Measurements from ENCODE around the gene OR12D3. TPM values are rescaled to one million over a fixed set of nuclear protein-coding genes. Genes with fewer than 3 reads are reported as not detected.

OR12D3 gene
- total RNA-seq, 1 experiment from 2014 or later: not detected

- CTCF ChIA-PET: no interaction called here
These were observed 42.4 kb downstream of the OR12D3 start for GRCh38 chr6:29332676-29333075.

GRCh38 chr6:29325777-29326176, 49.3 kb downstream of the OR12D3 start:
- intact Hi-C loops (cut with micrococcal nuclease; ENCODE audit: unreplicated experiment): no loop called here
- CTCF ChIA-PET: no interaction called here
- no TSS peak for BruUV-seq (replicated peaks)
- H3K4me3 Mint-ChIP-seq (ENCODE audit: low read depth, unreplicated experiment): no peak overlapping the region
- no peak for DNase-seq
- TF ChIP-seq CTCF (IDR thresholded peaks at IDR 0.05; ENCODE audit: unreplicated experiment): no peak
- H3K27ac Mint-ChIP-seq (ENCODE audit: unreplicated experiment): no peak overlapping the region
- H3K36me3 Mint-ChIP-seq (ENCODE audit: insufficient read depth, unreplicated experiment): no peaks in the 10 kb centered on the region
- peaks cover 5% of the 10 kb centered on the region for H3K9me3 Mint-ChIP-seq (ENCODE audit: low read depth, unreplicated experiment)
- H3K27me3 Mint-ChIP-seq (ENCODE audit: unreplicated experiment): no peaks in the 10 kb centered on the region
- no peaks in the 10 kb centered on the region for H3K4me1 Mint-ChIP-seq (ENCODE audit: low read depth, unreplicated experiment)

More at GRCh38 chr6:29332676-29333075, 42.4 kb downstream of the OR12D3 start:
- no peak overlapping the region for H3K27ac Mint-ChIP-seq (ENCODE audit: unreplicated experiment)
- no peak overlapping the region for H3K4me3 Mint-ChIP-seq (ENCODE audit: low read depth, unreplicated experiment)
- no peaks in the 10 kb centered on the region for H3K27me3 Mint-ChIP-seq (ENCODE audit: unreplicated experiment)
- no peak for TF ChIP-seq CTCF (IDR thresholded peaks at IDR 0.05; ENCODE audit: unreplicated experiment)
- H3K9me3 Mint-ChIP-seq (ENCODE audit: low read depth, unreplicated experiment): peaks cover 6% of the 10 kb centered on the region
- intact Hi-C loops (cut with micrococcal nuclease; ENCODE audit: unreplicated experiment): no loop called here
- no peaks in the 10 kb centered on the region for H3K4me1 Mint-ChIP-seq (ENCODE audit: low read depth, unreplicated experiment)
- BruUV-seq (replicated peaks): no TSS peak
- H3K36me3 Mint-ChIP-seq (ENCODE audit: insufficient read depth, unreplicated experiment): no peaks in the 10 kb centered on the region
- DNase-seq: no peak

Other genes starting within 250 kb of the OR12D3 start
- gene OR2J2, start 204.4 kb downstream of the OR12D3 start, total RNA-seq (2022): not detected in 2 replicates
- not detected in 2 replicates for gene OR14J1, start 73.6 kb downstream of the OR12D3 start, total RNA-seq (2022)
- gene OR5V1, start 6.4 kb downstream of the OR12D3 start, total RNA-seq (2022): not detected in 2 replicates
- not detected in 2 replicates for gene OR12D2, start 20.3 kb upstream of the OR12D3 start, total RNA-seq (2022)
- not detected in 2 replicates for gene OR12D1, start 39.6 kb upstream of the OR12D3 start, total RNA-seq (2022)
- not detected in 2 replicates for gene OR10C1, start 64.0 kb upstream of the OR12D3 start, total RNA-seq (2022)
- gene OR11A1, start 81.8 kb upstream of the OR12D3 start, total RNA-seq (2022): not detected in 2 replicates
- not detected in 2 replicates for gene OR2H1, start 81.9 kb upstream of the OR12D3 start, total RNA-seq (2022)
- gene MAS1L, start 112.7 kb upstream of the OR12D3 start, total RNA-seq (2022): not detected in 2 replicates
- 74.0 and 82.8 TPM in 2 replicates for gene UBD, start 184.4 kb upstream of the OR12D3 start, total RNA-seq (2022)
- not detected in 2 replicates for gene OR2H2, start 209.8 kb upstream of the OR12D3 start, total RNA-seq (2022)

Data from Calu3 (cell line).